Thoracic aorta (tissue), 2 donors: ENCODE results near the gene TMEM243. TPM values are rescaled to one million over a fixed set of nuclear protein-coding genes. Genes with fewer than 3 reads are reported as not detected.

Experiments
- ATAC-seq: fragments of 150-250 bp; one replicate; pipeline ENCODE4 v1.8.0; 2017; ENCODE audit warnings: low read depth; ENCODE audit not compliant: insufficient number of reproducible peaks, low FRiP score
- DNase-seq: peaks from one replicate; pipeline ENCODE4 v3.0.0-alpha.2; 2020; ENCODE audit warnings: low spot score
- H3K27ac ChIP-seq, 2 donors: fragments of 200-600 bp; sonication (generic); 1 replicate in 1 of 2; 2 replicates in 1 of 2; pipeline ENCODE4 v1.5.1; 2016; ENCODE audit warnings: mild to moderate bottlenecking in 2 of 2, moderate library complexity in 2 of 2
- H3K27me3 ChIP-seq: fragments of 200-600 bp; sonication (generic); replicated peaks from 2 replicates; pipeline ENCODE4 v1.6.0; 2016; ENCODE audit warnings: mild to moderate bottlenecking; ENCODE audit not compliant: insufficient read depth
- H3K36me3 ChIP-seq: fragments of 200-600 bp; sonication (generic); one replicate; pipeline ENCODE4 v1.5.1; 2016
- H3K4me1 ChIP-seq, 2 donors: fragments of 200-600 bp; sonication (generic); 1 replicate in 1 of 2; 2 replicates in 1 of 2; pipeline versions ENCODE4 v1.5.1 to v1.6.0; 2016; ENCODE audit warnings: low read depth in 2 of 2, mild to moderate bottlenecking in 1 of 2; ENCODE audit not compliant: control insufficient read depth in 1 of 2
- H3K4me3 ChIP-seq: fragments of 200-600 bp; sonication (generic); 2 replicates; pipeline ENCODE4 v1.5.1; 2016; ENCODE audit warnings: mild to moderate bottlenecking
- H3K9me3 ChIP-seq: fragments of 200-600 bp; sonication (generic); 2 replicates; pipeline ENCODE4 v1.5.1; 2016
- CTCF ChIP-seq: fragments of 200-600 bp; sonication (generic); IDR thresholded peaks from one replicate; pipeline ENCODE4 v1.5.1; 2019; ENCODE audit warnings: antibody characterized with exemption
- total RNA-seq, 2 donors: library from RNA; depleted of rRNA; stranded (reverse); fragments of >200 nt; gene quantifications; one replicate each; pipeline versions ENCODE4 v1.1.0 to v1.2.3, GENCODE V29; 2016

The TMEM243 gene
- total RNA-seq, 2 donors from 2014 or later: 30.6 to 31.3 TPM

- Histone ChIP-seq H3K4me1 (no peaks in the 10 kb centered on the region), H3K27ac (no peak overlapping the region), H3K4me3 (no peak overlapping the region), H3K36me3 (peaks cover 53% of the 10 kb centered on the region), H3K9me3 (no peaks in the 10 kb centered on the region), H3K27me3 (no peaks in the 10 kb centered on the region)
- TF ChIP-seq CTCF: no peak
- DNase-seq (no peak), ATAC-seq (no peak)
Observed at GRCh38 chr7:87192784-87193487, 26.6 kb downstream of the TMEM243 start.

- no peak overlapping the region for H3K27ac ChIP-seq
- no peaks in the 10 kb centered on the region for H3K9me3 ChIP-seq
- peaks cover 55% of the 10 kb centered on the region for H3K36me3 ChIP-seq
- ATAC-seq (no peak), DNase-seq (no peak)
- no peak overlapping the region for H3K4me3 ChIP-seq
- no peaks in the 10 kb centered on the region for H3K27me3 ChIP-seq
- TF ChIP-seq CTCF: no peak
- no peaks in the 10 kb centered on the region for H3K4me1 ChIP-seq
Observed at GRCh38 chr7:87190783-87191182, 28.7 kb downstream of the TMEM243 start.

- Histone ChIP-seq H3K36me3 (peaks cover 56% of the 10 kb centered on the region), H3K27me3 (no peaks in the 10 kb centered on the region), H3K4me3 (no peak overlapping the region), H3K27ac (no peak overlapping the region), H3K9me3 (no peaks in the 10 kb centered on the region), H3K4me1 (no peaks in the 10 kb centered on the region)
- ATAC-seq (no peak), DNase-seq (no peak)
- no peak for TF ChIP-seq CTCF
Observed at GRCh38 chr7:87188930-87189329, 30.6 kb downstream of the TMEM243 start.

- peaks cover 53% of the 10 kb centered on the region for H3K36me3 ChIP-seq
Observed at GRCh38 chr7:87187120-87187519, 32.4 kb downstream of the TMEM243 start.

GRCh38 chr7:87179180-87179579 lies 40.4 kb downstream of the TMEM243 start:
- peaks cover 38% of the 10 kb centered on the region for H3K36me3 ChIP-seq
- DNase-seq: no peak
- H3K4me3 ChIP-seq: no peak overlapping the region
- no peak for ATAC-seq
- H3K4me1 ChIP-seq: no peaks in the 10 kb centered on the region
- no peaks in the 10 kb centered on the region for H3K27me3 ChIP-seq
- no peak overlapping the region for H3K27ac ChIP-seq
- no peak for TF ChIP-seq CTCF
- H3K9me3 ChIP-seq: no peaks in the 10 kb centered on the region

More at GRCh38 chr7:87187120-87187519, 32.4 kb downstream of the TMEM243 start:
- H3K27ac ChIP-seq: no peak overlapping the region
- no peak overlapping the region for H3K4me3 ChIP-seq
- no peak for TF ChIP-seq CTCF
- H3K27me3 ChIP-seq: no peaks in the 10 kb centered on the region
- no peak for DNase-seq
- no peak for ATAC-seq
- no peaks in the 10 kb centered on the region for H3K9me3 ChIP-seq
- H3K4me1 ChIP-seq: no peaks in the 10 kb centered on the region
